Measurements from ENCODE around the gene CD7.

Gene CD7

DNA sequence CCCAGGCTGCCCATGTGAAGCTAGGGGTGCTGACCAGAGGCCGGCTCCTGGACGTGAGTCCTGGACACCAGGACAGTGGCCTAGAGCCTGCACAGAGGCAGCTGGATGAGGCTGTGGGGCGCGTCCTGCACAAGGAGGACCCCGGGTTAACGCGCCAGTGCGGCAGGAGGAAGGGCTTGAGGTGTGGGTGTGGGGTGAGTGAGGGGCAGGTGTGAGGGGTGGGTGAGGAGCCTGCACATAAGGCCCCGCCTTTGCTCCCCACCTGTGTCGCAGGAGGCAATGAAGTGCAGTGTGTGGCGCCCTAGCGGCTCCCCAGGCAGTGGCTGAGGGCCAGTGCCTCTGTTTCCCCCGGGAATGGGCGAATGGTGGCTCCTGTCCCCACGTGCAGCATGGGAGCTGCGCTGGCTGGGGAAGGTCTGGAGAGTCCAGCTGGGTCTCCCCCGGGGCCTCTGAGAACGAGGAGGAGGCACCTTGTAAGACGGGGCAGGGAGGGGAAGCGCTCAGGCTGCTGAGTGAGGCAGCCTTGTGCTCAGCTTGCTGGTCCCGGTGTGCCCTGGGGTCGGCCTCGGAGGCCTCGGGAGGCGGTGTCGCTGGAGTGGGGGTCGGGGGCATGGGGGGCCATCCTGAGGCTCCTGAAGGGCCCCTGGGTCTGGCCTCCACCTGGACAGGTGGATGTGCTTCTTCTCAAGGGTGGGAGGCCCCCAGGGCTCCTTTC is 3.2 kb downstream of the CD7 start:
- no peak for DNase-seq

DNA sequence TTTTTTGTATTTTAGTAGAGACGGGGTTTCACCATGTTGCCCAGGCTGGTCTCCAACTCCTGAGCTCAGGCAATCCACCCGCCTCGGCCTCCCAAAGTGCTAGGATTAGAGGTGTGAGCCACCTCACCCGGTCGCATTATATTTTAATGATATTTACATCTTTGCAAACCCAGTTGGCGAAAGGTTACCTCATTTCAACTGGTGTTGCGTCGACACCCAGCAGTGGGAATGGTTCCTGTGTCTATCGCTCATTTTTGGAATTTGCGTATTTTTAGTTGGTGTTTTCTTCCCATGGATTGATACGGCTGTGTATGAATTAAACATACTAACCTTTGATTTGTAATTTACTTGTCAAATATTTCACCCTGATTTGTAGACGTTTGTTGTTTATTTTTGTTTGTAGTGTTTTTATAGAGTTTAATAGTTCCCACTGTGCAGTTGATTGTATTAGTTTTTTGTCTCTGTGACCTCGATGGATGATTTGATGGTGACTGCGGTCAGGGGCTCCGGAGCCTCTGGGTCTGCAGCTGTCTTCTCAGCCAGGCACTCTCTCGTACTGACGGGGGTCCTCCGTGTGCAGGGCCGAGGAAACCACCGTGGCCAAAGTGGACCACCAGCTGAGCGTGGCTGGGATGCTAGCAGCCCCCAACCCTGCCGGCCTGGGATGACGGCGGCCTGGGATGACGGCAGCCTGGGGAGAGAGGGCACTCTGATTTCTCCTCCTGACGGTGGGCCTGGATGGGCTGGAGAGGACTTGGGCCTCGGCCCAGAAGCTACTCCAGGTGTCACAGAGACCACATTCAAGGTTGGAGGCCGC is 4.0 kb downstream of the CD7 start:
- DNase-seq: no peak

DNA sequence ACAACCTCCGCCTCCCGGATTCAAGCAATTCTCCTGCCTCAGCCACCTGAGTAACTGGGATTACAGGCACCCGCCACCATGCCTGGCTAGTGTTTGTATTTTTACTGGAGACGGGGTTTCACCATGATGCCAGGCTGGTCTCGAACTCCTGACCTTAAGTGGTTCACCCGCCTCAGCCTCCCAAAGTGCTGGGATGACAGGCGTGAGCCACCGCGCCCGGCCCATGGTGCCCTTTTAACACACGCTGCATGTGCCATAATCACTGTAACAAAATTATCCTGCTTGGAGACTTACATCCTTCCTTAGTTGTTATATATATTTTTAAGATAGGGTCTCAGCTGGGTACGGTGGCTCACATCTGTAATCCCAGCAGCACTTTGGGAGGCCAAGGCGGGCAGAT is 5.4 kb downstream of the CD7 start:
- no peak for DNase-seq

DNA sequence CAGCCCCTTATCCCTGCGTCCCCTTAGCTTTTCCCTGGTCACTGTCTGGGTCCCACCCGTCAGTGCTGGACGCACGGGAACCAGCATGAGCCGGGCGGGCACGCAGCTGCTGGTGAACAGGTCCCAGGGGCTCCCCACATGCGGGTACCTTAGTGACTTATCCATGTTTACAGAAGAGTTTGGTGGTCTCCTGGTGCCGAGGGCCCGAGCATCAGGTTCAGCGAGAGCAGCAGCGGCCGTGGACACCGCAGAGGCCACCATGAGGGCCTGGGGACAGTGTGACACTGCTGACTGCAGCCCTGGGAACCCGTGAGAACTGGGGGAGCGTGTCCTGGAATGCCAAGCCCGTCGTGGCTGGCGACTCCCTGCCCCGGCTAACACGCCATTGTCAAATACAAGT is 6.5 kb downstream of the CD7 start:
- DNase-seq: no peak

DNA sequence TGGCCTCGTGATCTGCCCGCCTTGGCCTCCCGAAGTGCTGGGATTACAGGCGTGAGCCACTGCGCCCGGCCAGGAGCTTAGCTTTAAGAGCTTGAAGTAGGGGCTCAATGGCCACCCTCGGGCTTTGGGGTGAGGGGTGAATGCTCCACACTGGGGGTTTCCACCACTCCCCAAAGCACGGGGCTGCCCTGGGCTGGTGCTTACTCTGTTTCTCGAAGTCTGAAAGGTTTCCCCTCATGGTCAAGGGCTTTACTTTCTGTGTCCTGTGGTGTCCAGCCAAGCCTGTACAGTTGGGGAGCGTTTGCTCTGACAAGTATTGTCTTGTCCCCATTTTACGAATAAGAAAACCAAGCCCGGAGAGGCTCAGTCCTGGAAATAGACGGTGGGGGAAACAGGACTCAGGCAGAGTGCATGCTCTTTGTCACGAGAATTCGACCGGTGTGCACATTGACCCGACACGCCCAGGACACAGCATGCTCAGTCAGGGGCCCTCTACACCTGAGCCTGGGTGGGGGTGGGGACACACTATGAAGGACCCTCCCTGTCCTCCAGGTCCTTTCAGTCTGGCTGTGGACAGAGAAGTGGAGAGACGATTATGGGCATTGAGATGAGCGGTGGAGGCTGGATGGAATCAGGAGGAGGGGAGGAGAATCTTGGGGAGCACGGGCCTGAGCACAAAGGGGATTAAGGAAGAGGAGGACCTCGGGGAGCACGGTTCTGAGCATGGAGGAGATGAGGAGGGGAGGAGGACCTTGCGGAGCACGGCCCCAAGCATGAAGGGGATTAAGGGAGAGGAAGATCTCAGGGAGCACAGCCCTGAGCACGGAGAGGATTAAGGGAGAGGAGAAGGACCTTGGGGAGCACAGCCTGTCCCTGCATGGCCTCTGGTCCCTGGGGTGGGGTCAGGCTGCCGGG is 7.5 kb downstream of the CD7 start:
- DNase-seq: no peak

DNA sequence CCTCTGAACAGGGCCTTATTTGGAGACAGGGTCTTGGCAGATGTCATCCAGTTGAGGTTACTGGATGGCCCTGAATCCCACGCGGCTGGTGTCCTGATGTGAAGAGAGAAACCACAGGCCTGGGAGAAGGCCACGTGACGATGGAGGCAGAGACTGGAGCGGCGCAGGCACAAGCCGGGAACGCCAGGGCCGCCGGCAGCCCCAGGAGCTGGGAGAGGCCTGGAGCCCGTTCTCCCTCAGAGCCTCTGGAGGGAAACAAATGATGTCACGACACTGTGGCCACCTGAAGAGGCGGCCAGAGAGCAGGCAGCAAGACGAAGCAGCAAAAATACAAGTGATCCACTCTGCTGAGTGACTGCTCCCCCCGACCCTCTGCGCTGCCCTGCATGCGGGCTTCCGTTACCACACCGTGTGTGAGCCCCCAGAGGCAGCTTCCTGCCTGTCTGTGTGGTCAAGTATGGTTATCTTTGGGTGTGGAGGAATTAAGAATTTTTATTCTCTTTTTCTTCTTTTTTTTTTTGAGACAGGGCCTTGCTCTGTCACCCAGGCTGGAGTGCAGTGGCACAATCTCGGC is 11.6 kb downstream of the CD7 start:
- DNase-seq: no peak

DNA sequence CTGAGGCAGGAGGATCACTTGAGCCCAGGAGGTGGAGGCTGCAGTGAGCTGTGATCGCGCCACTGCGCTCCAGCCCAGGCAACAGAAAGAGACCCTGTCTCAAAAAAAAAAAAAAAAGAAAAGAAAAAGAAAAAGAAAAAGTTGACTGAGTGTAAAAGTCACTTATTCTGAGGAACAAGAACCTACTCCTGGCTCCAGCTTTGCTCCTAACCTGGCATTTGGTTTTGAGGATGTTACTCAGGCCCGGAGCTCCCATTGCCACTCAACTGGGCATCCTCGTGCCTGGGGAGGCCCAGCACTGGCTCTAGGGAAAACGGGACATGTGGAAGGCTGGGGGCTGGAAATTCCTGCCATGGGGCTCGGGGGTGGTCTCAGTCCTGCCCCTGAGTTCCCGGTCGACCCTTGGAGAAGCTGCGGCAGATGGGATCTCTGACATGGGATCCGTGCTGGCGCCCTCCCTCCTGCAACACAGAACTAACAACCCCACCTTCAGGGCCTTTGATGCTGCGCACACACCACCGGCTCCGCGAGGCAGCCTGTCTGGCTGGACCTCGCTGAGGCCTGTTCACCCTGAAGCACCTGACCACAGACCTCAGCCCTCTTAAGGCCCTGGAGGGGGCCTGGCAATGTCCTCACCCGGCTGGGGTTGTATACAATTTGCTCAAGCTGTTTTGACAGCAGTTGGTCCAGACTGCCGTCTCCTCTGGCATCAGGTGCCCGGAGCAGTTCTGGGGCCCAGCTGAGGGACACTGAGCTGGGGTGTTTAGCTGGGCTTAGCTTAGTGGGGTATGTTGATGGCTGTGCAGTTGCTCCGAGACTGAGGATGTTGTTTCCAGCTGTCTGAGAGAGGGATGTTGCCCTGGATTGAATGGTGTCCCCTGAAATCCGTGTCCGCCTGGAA is 12.3 kb downstream of the CD7 start:
- DNase-seq: no peak

DNA sequence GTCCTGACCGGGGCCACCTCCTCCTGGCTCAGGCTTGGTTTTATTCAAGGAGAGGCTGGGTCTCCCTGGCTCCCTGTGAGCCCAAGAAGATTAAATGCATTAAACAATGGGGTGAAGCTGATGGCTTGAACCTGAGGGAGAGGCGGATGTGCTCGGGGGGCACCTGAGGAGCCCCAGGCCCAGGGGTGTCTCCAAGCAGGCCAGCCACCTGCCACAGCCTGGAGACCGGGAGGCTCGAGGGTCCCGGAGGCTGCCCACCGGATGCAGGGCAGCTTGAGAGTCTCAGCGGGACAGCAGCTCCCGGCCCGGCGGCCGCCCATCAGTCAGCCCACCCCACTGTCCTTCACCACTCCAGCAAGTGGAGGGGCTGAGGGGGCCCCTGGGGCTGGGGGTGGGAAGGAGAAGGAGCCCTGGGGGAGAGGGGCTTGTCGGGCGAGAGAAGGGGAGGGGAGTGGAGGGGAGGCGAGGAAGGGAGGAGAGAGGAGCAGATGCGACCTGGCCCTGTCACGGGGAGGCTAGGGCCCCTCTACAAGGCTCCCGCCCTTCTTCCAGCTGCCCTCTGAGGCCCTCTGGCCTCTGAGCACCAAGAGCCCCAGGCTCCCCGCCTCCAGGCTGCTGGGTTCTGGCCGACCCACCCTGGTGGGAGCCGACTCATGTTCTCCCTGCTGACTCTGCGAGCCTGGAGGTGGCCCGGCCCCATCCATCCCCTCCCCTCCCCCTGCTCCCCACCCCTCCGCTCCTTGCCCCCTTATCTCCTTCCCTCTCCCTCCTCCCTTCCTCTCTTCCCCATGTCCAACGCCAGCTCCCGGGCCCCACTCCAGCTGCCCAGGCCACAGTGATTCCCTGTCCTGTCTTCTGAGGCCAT is 13.2 kb downstream of the CD7 start:
- no peak for DNase-seq

DNA sequence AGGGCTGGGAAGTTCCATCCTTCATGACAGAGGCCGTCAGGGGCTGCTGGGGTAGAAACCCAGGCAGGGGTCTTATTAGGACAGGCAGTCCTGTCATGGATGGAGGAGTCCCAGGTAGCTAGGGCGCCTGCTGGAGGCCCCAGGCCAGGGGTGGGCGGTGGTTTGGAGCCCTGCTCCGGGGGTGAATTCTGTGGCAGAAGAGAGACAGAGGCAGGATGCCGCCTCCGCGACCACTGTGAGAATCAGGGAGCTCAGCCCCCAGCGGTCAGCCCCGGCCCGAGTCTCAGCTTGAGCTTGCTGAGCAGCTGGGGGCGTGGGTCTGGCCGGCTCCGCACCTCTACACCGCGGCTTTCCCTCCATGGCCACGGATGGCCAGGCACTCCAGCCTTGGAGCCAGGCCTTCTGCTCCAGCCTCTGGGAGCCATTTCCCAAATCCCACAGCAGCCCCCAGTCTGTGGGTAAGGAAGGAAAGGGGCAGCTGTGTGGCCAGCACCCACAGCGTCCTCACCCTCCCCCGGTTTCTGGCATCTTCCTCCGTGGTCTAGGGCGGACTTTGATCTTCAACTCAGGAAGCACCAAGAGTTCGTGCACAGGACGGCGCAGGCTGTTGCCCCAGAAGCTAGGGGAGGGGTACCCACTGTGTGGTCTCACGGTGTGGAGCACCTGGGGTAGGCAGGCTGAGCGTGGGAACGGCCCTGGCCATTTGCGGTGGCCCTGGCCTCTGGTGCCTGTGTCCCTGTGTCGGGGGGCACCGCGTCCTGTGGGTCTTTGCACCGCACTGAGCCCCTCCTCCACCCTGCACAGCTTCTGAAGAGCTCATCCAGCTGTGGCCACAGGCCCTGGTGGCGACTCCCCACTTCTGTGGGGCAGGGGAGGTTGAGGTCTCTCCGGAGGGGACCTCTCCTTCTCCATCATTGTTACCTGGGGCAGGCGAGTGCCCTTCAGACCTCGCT is 14.1 kb downstream of the CD7 start:
- no peak for DNase-seq

DNA sequence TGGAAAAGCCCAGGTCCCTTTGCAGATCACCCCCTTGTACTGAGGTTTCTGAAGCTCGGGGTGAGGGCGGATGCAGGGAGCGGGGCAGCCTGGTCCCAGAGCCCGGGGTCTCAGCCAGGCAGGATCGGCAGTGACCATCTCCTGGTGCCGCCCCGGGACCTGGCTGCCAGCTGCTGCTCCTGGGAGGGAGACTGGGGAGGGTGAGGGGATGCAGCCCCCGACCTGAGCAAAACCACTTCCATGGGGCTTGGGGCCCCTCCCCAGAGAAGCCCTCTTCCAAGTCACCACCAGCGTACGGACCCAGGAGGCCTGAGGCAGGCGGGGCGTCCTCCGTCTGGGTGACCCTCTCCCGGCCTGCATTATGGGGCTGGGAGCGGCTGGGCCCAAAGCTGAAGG is 14.8 kb downstream of the CD7 start:
- no peak for DNase-seq

DNA sequence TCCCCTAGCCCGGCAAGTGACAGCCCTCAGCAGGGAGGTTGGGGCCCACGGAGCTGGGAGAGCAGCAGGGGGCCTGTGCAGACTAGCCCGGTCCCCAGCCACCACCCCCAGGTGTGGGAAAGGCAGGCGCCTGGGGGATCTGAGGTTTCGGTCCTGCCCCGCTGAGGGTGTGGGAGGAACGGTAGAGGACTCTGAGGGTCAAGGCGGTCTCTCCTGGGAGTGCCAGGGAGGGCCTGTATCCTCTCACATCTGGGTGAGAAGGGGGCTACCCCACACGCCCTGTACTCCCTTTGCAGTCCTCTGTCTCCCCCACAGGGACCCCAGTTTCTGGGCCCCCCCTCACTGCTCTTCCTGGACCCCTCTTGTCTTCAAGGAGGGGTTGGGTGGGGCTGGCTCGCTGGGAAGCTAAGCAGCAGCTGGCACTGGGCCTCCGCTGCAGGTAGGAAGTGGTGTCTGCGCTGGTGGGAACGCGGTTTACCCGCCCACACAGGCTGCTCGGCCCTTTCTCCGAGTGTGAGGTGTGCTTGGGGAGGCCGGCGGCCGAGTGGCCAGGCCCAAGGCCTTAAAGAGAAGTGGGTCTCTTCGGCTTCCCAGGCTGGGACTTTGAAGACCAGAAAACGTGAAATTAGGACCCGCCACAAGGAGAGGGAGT is 15.4 kb downstream of the CD7 start:
- DNase-seq: no peak

DNA sequence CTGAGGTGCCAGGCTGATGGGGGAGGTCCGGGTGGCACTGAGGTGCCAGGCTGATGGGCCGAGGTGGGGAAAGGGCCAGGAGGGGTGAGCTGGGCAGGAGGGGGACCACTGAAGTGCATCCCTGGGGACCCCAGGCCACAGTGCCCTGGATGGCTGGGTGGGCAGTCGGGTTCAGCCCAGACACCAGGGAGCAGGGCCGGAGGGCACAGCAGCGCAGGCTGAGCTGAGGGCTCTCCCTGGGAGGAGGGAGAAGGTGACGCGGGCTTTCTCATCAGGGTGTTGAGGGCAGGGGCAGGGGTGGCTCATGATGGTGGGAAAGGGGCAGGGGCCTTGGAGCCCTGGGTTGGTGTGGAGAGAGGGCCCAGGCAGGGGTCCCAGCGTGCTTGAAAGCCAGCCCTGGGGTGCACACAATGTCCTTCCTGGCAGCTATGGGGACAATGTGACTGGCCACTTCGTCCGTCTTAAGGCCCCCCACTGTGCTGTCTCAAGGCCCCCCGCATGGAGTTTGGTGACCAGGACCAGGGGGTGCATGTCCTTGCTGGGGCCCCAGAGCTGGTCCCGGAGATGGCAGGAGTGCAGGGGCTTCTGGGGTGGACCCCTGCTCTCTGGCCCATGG is 16.0 kb downstream of the CD7 start:
- DNase-seq: no peak

DNA sequence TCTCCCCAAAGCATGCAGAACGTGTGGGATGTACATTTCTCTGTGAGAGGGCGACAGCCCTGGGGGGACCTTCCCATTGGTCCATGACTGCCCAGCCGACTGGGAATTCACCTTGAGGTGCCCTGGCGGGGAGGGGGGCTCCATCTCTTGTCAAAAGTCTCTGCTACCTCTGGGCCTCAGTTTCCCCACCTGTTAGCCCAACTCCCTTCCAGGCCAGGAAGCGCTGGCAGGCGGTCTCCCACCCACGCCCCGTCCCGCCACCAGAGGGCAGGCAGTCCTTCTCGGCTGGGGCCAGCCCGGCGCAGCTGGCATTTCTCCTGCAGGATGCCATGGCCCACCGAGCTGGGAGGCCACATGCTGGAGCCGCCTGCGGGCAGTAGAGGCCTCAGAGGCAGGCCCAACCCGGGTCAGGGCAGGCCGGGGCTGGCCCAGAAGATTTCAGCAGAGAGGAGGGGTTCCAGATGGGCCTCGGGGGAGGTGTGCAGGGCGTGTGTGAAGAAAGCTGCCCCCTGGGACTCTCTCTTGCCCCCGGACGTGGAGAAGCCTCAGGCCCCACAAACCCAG is 16.6 kb downstream of the CD7 start:
- no peak for DNase-seq

DNA sequence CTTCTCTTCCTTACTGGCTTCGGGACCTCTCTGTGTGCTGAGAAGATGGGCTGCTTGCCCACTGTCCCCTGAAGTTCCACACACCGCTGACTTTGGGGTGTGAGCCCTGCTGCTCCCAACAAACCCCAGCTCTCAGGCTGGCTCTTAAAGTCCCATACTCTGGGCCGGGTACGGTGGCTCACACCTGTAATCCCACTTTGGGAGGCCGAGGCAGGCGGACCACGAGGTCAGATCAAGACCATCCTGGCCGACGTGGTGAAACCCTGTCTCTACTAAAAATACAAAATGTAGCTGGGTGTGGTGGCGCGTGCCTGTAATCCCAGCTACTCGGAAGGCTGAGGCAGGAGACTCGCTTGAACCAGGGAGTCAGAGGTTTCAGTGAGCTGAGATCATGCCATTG is 17.2 kb downstream of the CD7 start:
- no peak for DNase-seq

DNA sequence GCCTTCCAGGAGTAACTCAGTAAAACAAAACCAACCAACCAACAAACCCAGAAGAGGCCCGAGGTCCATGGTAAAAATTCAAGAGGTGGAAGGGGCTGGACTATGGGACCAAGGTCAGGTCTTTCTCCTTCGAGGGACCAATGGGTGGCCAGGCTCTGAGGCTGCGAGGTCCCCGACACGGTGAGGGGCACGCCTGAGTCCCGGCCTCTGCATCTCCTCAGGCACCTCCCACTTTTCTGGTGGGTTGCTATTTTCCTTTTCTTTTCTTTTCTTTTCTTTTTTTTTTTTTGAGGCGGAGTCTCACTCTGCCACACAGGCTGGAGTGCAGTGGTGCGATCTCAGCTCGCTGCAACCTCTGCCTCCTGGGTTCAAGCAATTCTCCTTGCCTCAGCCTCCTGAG is 18.0 kb downstream of the CD7 start:
- DNase-seq: no peak

DNA sequence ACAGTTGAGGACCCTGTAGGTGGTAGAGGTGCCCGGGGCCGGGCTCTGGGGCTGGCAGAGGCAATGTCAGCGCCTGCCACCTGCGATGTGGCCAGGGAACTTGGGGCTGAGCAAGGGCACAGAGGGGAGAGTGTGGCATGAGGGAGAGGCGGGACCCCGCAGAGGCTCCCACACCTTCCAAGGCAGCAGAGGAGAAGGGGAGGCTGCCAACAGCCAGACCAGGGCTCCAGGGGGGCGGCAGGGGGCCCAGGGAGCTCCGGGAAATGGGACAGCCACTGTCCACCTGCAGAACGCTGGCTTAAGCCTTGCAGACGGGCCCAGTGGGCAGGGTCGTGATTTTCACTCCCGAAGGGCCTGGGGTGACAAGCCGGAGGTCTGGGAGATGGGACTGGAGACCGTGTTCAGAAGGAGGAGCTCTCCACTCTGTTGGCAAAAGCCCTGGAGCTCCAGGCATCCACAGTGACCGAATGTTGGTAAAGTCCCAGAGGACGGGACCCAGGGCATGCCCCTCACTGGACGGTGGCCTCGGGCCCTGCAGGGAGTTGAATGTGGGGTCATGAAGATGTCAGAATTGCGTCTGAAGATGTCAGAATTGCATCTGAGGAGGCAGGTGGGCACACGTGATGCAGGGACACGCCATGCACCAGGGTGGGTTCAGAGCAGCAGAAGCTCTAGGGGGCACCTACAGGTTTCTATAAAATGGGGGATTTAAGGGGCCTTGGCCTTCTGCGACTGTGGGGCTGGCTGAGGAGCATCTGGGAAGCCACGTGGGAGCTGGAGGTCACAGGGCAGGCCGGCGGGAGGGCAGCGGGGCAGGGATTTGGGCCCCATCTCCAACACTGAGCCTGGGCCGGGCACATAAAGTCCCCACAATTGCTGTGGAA is 18.6 kb downstream of the CD7 start:
- DNase-seq: no peak
